WTC11 (cell line): ENCODE measurements around the gene DUS1L. TPM values are rescaled to one million over a fixed set of nuclear protein-coding genes. Genes with fewer than 3 reads are reported as not detected.

Experiments
- ATAC-seq: fragments of 200-7000 bp; cut with Tn5 transposase; 2 replicates; pipeline ENCODE4 v1.10.0; 2021; ENCODE audit warnings: mild to moderate bottlenecking, moderate library complexity
- CTCF ChIA-PET: fragments of 300-600 bp; sonication (Branson Sonifier 250); formaldehyde crosslinking; loops from one replicate; lab custom pipeline; 2021; ENCODE audit warnings: antibody characterized with exemption; lab: Charles Lee
- POLR2A ChIA-PET: fragments of 350-600 bp; sonication (Branson Sonifier 250); formaldehyde crosslinking; loops from one replicate; lab custom pipeline; 2021; ENCODE audit warnings: antibody characterized with exemption; lab: Charles Lee
- DNase-seq: peaks from one replicate; pipeline ENCODE4 v3.0.0; 2021; ENCODE audit warnings: low spot score
- H3K27ac Mint-ChIP-seq: 2 replicates; pipeline ENCODE4 v1.8.0; 2021; ENCODE audit warnings: mixed read lengths
- H3K27me3 Mint-ChIP-seq: 2 replicates; pipeline ENCODE4 v1.8.0; 2021; ENCODE audit warnings: low read depth, mild to moderate bottlenecking, moderate library complexity, mixed read lengths
- H3K36me3 Mint-ChIP-seq: 2 replicates; pipeline ENCODE4 v1.8.0; 2021; ENCODE audit warnings: mixed read lengths
- H3K4me1 Mint-ChIP-seq: 2 replicates; pipeline ENCODE4 v1.8.0; 2022; ENCODE audit warnings: mixed read lengths
- H3K4me3 Mint-ChIP-seq: 2 replicates; pipeline ENCODE4 v1.8.0; 2021; ENCODE audit warnings: mild to moderate bottlenecking, moderate library complexity, mixed read lengths
- H3K9me3 Mint-ChIP-seq: 2 replicates; pipeline ENCODE4 v1.8.0; 2021; ENCODE audit warnings: mixed read lengths
- HMGXB4 ChIP-seq: sonication (generic); formaldehyde crosslinking; IDR thresholded peaks from 2 replicates; pipeline ENCODE4 v1.8.1; 2023; ENCODE audit warnings: mild to moderate bottlenecking, moderate library complexity, missing genetic modification reagents
- JAZF1 ChIP-seq: fragments of 250-450 bp; sonication (Bioruptor Pico); IDR thresholded peaks from 2 replicates; pipeline ENCODE4 v1.9.0; 2021; ENCODE audit warnings: moderate library complexity, mild to moderate bottlenecking, inconsistent platforms
- MXD4 ChIP-seq: fragments of 250-450 bp; sonication (Bioruptor Pico); IDR thresholded peaks from 2 replicates; pipeline ENCODE4 v1.8.0; 2021; ENCODE audit warnings: mild to moderate bottlenecking, moderate library complexity, borderline replicate concordance
- OVOL2 ChIP-seq: fragments of 250-450 bp; sonication (Bioruptor Pico); IDR thresholded peaks from 2 replicates; pipeline ENCODE4 v1.9.0; 2021; ENCODE audit warnings: mild to moderate bottlenecking, borderline replicate concordance
- PRRX2 ChIP-seq: fragments of 250-450 bp; sonication (Bioruptor Pico); IDR thresholded peaks from 2 replicates; pipeline ENCODE4 v1.8.0; 2021; ENCODE audit warnings: mild to moderate bottlenecking
- SP1 ChIP-seq: sonication (generic); formaldehyde crosslinking; conservative IDR thresholded peaks from 2 replicates; pipeline ENCODE4 v1.8.1; 2022; ENCODE audit warnings: missing genetic modification reagents
- ZNF219 ChIP-seq: sonication (generic); formaldehyde crosslinking; IDR thresholded peaks from 2 replicates; pipeline ENCODE4 v1.8.0; 2023; ENCODE audit warnings: missing genetic modification reagents, mild to moderate bottlenecking, borderline replicate concordance
- ZNF396 ChIP-seq: fragments of 250-450 bp; sonication (Bioruptor Pico); IDR thresholded peaks from 2 replicates; pipeline ENCODE4 v1.8.0; 2021; ENCODE audit warnings: mild to moderate bottlenecking, moderate library complexity, borderline replicate concordance
- ZNF416 ChIP-seq: fragments of 250-450 bp; sonication (Bioruptor Pico); IDR thresholded peaks from 2 replicates; pipeline ENCODE4 v1.9.0; 2021; ENCODE audit warnings: mild to moderate bottlenecking, inconsistent platforms
- ZNF671 ChIP-seq: fragments of 250-450 bp; sonication (Bioruptor Pico); IDR thresholded peaks from 2 replicates; pipeline ENCODE4 v1.8.0; 2021; ENCODE audit warnings: mild to moderate bottlenecking
- total RNA-seq: library from RNA; stranded (reverse); gene quantifications from 3 replicates; pipeline ENCODE4 v1.2.3, GENCODE V29; 2021
- TF ChIP-seq, protein P1 (sequence below): fragments of 250-450 bp; sonication (Bioruptor Pico); IDR thresholded peaks from 2 replicates; pipeline ENCODE4 v1.8.0; 2021; ENCODE audit warnings: mild to moderate bottlenecking
- TF ChIP-seq, protein P2 (sequence below): sonication (generic); formaldehyde crosslinking; IDR thresholded peaks from 2 replicates; pipeline ENCODE4 v1.8.0; 2022; ENCODE audit warnings: mild to moderate bottlenecking, missing genetic modification reagents
- TF ChIP-seq, protein P3 (sequence below): fragments of 250-450 bp; sonication (Bioruptor Pico); IDR thresholded peaks from 2 replicates; pipeline ENCODE4 v1.9.0; 2021; ENCODE audit warnings: mild to moderate bottlenecking, borderline replicate concordance
- TF ChIP-seq, protein P4 (sequence below): sonication (generic); formaldehyde crosslinking; IDR thresholded peaks from 2 replicates; pipeline ENCODE4 v1.8.1; 2022; ENCODE audit warnings: missing genetic modification reagents, borderline replicate concordance
- TF ChIP-seq, protein P5 (sequence below): sonication (generic); formaldehyde crosslinking; IDR thresholded peaks from 2 replicates; pipeline ENCODE4 v1.8.0; 2022; ENCODE audit warnings: mild to moderate bottlenecking, missing genetic modification reagents

Gene DUS1L
- total RNA-seq, 1 experiment from 2014 or later = 120 TPM

GRCh38 chr17:82085931-82086764, 20.5 kb upstream of the DUS1L start:
- no peak overlapping the region for H3K27ac Mint-ChIP-seq
- H3K27me3 Mint-ChIP-seq = no peaks in the 10 kb centered on the region
- H3K36me3 Mint-ChIP-seq = peaks cover 30% of the 10 kb centered on the region
- no peak overlapping the region for H3K4me3 Mint-ChIP-seq
- ChIA-PET CTCF (interaction anchor here (2.1 kb wide), 1 partner anchor 56 kb away, joined by 6 read pairs; no protein-coding TSS in a partner anchor), POLR2A (no interaction called here)
- ATAC-seq (no peak), DNase-seq (no peak)
- no peaks in the 10 kb centered on the region for H3K9me3 Mint-ChIP-seq
- TF ChIP-seq ZNF219 (CRISPR knock-in tag) = no peak
- TF ChIP-seq, protein P1, sequence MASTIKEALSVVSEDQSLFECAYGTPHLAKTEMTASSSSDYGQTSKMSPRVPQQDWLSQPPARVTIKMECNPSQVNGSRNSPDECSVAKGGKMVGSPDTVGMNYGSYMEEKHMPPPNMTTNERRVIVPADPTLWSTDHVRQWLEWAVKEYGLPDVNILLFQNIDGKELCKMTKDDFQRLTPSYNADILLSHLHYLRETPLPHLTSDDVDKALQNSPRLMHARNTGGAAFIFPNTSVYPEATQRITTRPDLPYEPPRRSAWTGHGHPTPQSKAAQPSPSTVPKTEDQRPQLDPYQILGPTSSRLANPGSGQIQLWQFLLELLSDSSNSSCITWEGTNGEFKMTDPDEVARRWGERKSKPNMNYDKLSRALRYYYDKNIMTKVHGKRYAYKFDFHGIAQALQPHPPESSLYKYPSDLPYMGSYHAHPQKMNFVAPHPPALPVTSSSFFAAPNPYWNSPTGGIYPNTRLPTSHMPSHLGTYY = no peak
- TF ChIP-seq, protein P2, sequence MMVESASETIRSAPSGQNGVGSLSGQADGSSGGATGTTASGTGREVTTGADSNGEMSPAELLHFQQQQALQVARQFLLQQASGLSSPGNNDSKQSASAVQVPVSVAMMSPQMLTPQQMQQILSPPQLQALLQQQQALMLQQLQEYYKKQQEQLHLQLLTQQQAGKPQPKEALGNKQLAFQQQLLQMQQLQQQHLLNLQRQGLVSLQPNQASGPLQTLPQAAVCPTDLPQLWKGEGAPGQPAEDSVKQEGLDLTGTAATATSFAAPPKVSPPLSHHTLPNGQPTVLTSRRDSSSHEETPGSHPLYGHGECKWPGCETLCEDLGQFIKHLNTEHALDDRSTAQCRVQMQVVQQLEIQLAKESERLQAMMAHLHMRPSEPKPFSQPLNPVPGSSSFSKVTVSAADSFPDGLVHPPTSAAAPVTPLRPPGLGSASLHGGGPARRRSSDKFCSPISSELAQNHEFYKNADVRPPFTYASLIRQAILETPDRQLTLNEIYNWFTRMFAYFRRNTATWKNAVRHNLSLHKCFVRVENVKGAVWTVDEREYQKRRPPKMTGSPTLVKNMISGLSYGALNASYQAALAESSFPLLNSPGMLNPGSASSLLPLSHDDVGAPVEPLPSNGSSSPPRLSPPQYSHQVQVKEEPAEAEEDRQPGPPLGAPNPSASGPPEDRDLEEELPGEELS (CRISPR knock-in tag) = no peak
- TF ChIP-seq JAZF1 (CRISPR knock-in tag) = no peak
- H3K4me1 Mint-ChIP-seq = no peaks in the 10 kb centered on the region

GRCh38 chr17:82085031-82085861, 19.6 kb upstream of the DUS1L start:
- H3K27ac Mint-ChIP-seq = no peak overlapping the region
- ChIA-PET POLR2A (no interaction called here), CTCF (no interaction called here)
- ATAC-seq = no peak
- no peak overlapping the region for H3K4me3 Mint-ChIP-seq
- peaks cover 27% of the 10 kb centered on the region for H3K36me3 Mint-ChIP-seq
- TF ChIP-seq ZNF396 (CRISPR knock-in tag) (no peak), SP1 (CRISPR knock-in tag) (no peak)
- DNase-seq = no peak
- H3K4me1 Mint-ChIP-seq = no peaks in the 10 kb centered on the region
- no peaks in the 10 kb centered on the region for H3K9me3 Mint-ChIP-seq
- no peaks in the 10 kb centered on the region for H3K27me3 Mint-ChIP-seq

- Mint-ChIP-seq H3K9me3 (no peaks in the 10 kb centered on the region), H3K36me3 (peaks cover 27% of the 10 kb centered on the region), H3K27me3 (no peaks in the 10 kb centered on the region), H3K27ac (no peak overlapping the region), H3K4me3 (no peak overlapping the region), H3K4me1 (no peaks in the 10 kb centered on the region)
- ATAC-seq (no peak), DNase-seq (no peak)
- ChIA-PET POLR2A (no interaction called here), CTCF (no interaction called here)
- TF ChIP-seq ZNF416 (CRISPR knock-in tag) (no peak), PRRX2 (CRISPR knock-in tag) (no peak), OVOL2 (CRISPR knock-in tag) (no peak), ZNF671 (CRISPR knock-in tag) (no peak), MXD4 (no peak), HMGXB4 (no peak)
- TF ChIP-seq, protein P3, sequence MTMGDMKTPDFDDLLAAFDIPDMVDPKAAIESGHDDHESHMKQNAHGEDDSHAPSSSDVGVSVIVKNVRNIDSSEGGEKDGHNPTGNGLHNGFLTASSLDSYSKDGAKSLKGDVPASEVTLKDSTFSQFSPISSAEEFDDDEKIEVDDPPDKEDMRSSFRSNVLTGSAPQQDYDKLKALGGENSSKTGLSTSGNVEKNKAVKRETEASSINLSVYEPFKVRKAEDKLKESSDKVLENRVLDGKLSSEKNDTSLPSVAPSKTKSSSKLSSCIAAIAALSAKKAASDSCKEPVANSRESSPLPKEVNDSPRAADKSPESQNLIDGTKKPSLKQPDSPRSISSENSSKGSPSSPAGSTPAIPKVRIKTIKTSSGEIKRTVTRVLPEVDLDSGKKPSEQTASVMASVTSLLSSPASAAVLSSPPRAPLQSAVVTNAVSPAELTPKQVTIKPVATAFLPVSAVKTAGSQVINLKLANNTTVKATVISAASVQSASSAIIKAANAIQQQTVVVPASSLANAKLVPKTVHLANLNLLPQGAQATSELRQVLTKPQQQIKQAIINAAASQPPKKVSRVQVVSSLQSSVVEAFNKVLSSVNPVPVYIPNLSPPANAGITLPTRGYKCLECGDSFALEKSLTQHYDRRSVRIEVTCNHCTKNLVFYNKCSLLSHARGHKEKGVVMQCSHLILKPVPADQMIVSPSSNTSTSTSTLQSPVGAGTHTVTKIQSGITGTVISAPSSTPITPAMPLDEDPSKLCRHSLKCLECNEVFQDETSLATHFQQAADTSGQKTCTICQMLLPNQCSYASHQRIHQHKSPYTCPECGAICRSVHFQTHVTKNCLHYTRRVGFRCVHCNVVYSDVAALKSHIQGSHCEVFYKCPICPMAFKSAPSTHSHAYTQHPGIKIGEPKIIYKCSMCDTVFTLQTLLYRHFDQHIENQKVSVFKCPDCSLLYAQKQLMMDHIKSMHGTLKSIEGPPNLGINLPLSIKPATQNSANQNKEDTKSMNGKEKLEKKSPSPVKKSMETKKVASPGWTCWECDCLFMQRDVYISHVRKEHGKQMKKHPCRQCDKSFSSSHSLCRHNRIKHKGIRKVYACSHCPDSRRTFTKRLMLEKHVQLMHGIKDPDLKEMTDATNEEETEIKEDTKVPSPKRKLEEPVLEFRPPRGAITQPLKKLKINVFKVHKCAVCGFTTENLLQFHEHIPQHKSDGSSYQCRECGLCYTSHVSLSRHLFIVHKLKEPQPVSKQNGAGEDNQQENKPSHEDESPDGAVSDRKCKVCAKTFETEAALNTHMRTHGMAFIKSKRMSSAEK (CRISPR knock-in tag) = no peak
- TF ChIP-seq, protein P4, sequence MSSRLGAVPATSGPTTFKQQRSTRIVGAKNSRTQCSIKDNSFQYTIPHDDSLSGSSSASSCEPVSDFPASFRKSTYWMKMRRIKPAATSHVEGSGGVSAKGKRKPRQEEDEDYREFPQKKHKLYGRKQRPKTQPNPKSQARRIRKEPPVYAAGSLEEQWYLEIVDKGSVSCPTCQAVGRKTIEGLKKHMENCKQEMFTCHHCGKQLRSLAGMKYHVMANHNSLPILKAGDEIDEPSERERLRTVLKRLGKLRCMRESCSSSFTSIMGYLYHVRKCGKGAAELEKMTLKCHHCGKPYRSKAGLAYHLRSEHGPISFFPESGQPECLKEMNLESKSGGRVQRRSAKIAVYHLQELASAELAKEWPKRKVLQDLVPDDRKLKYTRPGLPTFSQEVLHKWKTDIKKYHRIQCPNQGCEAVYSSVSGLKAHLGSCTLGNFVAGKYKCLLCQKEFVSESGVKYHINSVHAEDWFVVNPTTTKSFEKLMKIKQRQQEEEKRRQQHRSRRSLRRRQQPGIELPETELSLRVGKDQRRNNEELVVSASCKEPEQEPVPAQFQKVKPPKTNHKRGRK (CRISPR knock-in tag) = no peak
- TF ChIP-seq, protein P5, sequence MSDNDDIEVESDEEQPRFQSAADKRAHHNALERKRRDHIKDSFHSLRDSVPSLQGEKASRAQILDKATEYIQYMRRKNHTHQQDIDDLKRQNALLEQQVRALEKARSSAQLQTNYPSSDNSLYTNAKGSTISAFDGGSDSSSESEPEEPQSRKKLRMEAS (CRISPR knock-in tag) = no peak
- TF ChIP-seq, protein P1 = no peak
Observed at GRCh38 chr17:82084373-82085030, 18.9 kb upstream of the DUS1L start.
